Esophagus muscularis mucosa (tissue), 3 donors: ENCODE results near the gene ADCY3.

Experiments
- CTCF ChIP-seq, 3 experiments: fragments of 200-600 bp in 2 of 3; fragments of 450-650 bp in 1 of 3; sonication (generic) in 2 of 3; IDR thresholded peaks; one replicate each; pipeline ENCODE4 v1.5.1; 2017 to 2019; ENCODE audit warnings: antibody characterized with exemption in 3 of 3, mild to moderate bottlenecking in 2 of 3, moderate library complexity in 1 of 3
- POLR2A ChIP-seq: fragments of 450-650 bp; IDR thresholded peaks from one replicate; pipeline ENCODE4 v1.6.1; 2017; ENCODE audit warnings: antibody characterized with exemption, moderate library complexity, mild to moderate bottlenecking, low read depth
- POLR2AphosphoS5 ChIP-seq, 2 donors: sonication (generic); formaldehyde crosslinking; IDR thresholded peaks; one replicate each; pipeline ENCODE4 v1.6.1; 2017; ENCODE audit warnings: antibody characterized with exemption in 2 of 2

GRCh38 chr2:24819442-24820174, 100.4 kb downstream of the ADCY3 start:
- TF ChIP-seq POLR2AphosphoS5 (IDR thresholded peaks at IDR 0.05): no peak
- TF ChIP-seq CTCF (IDR thresholded peaks at IDR 0.05): no peak
- TF ChIP-seq POLR2A: no peak
